Left ventricle myocardium inferior (tissue), 1 donor: Measurements from ENCODE around the gene COPG2. TPM values are rescaled to one million over a fixed set of nuclear protein-coding genes. Genes with fewer than 3 reads are reported as not detected.
A peak's percentile ranks its signal among the peaks of the same experiment; 100 is the strongest.

Experiments
- DNase-seq: peaks from one replicate; pipeline ENCODE4 v3.0.0-alpha.2; 2020
- H3K27ac ChIP-seq: fragments of 200-600 bp; replicated peaks from 2 replicates; pipeline ENCODE4 v1.8.0; 2021
- H3K27me3 ChIP-seq: fragments of 200-600 bp; 2 replicates; pipeline ENCODE4 v1.8.0; 2021; ENCODE audit warnings: low read depth
- H3K36me3 ChIP-seq: fragments of 200-600 bp; 2 replicates; pipeline ENCODE4 v1.8.0; 2021
- H3K4me1 ChIP-seq: fragments of 200-600 bp; 2 replicates; pipeline ENCODE4 v1.8.0; 2021
- H3K4me3 ChIP-seq: fragments of 200-600 bp; 2 replicates; pipeline ENCODE4 v1.8.0; 2021; ENCODE audit warnings: mild to moderate bottlenecking, moderate library complexity
- H3K9me3 ChIP-seq: fragments of 200-600 bp; replicated peaks from 2 replicates; pipeline ENCODE4 v1.8.0; 2021
- CTCF ChIP-seq: fragments of 200-600 bp; IDR thresholded peaks from 2 replicates; pipeline ENCODE4 v1.8.0; 2021; ENCODE audit warnings: antibody characterized with exemption, mild to moderate bottlenecking, borderline replicate concordance
- intact Hi-C: fragments of 100-400 bp; cut with micrococcal nuclease; formaldehyde crosslinking; loops from one replicate; pipeline ENCODE4 v1.11.0; 2022
- total RNA-seq: library from RNA; stranded (reverse); fragmentation: NEBNext Ultra II Directional; extraction: Animal tissue kit (Norgen Biotek cat#: 25700); gene quantifications from one replicate; pipeline ENCODE4 v1.2.1, GENCODE V29; 2021
- donor health status: DM: no; HTN: yes; CAD: no; lungs with severe emphysema.

Gene COPG2
- total RNA-seq, 1 donor from 2014 or later, result 16.9 TPM

DNA sequence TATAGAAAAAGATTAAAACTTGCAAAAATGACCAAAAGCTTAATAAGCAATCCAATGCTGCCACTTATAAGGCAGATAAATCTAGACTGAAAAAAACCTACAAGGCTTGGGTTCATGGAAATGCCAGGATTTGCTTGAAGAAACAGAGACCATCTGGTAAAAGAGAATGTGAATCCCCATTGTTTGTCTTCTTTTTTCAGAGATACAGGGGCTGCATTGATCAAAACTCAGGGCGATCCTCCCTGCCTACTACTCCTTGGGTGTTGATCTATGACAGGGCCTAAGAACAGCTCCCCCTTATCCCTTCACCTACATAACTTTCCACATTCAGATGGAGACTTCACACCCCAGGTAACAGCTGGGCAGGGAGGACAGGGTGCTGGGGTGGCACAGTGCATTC, 21.1 kb upstream of the COPG2 start:
- no peaks in the 10 kb centered on the region for H3K4me1 ChIP-seq
- no peak for DNase-seq
- no peak for TF ChIP-seq CTCF
- no peaks in the 10 kb centered on the region for H3K36me3 ChIP-seq
- H3K4me3 ChIP-seq, result no peak overlapping the region
- intact Hi-C loops, result no loop called here
- peaks cover 12% of the 10 kb centered on the region for H3K9me3 ChIP-seq
- H3K27me3 ChIP-seq, result no peaks in the 10 kb centered on the region
- no peak overlapping the region for H3K27ac ChIP-seq

- no peaks in the 10 kb centered on the region for H3K36me3 ChIP-seq
- H3K4me3 ChIP-seq, result no peak overlapping the region
- H3K4me1 ChIP-seq, result no peaks in the 10 kb centered on the region
- TF ChIP-seq CTCF, result no peak
- no peaks in the 10 kb centered on the region for H3K9me3 ChIP-seq
- intact Hi-C loops, result no loop called here
- H3K27ac ChIP-seq, result no peak overlapping the region
- DNase-seq, result no peak
- peaks cover 7% of the 10 kb centered on the region for H3K27me3 ChIP-seq
Observed at GRCh38 chr7:130683026-130683425, 14.5 kb upstream of the COPG2 start.

- Histone ChIP-seq H3K36me3 (no peaks in the 10 kb centered on the region), H3K27ac (no peak overlapping the region), H3K4me3 (no peak overlapping the region), H3K9me3 (no peaks in the 10 kb centered on the region), H3K4me1 (peaks cover 7% of the 10 kb centered on the region), H3K27me3 (no peaks in the 10 kb centered on the region)
- DNase-seq, result no peak
- no peak for TF ChIP-seq CTCF
- intact Hi-C loops, result no loop called here
Observed at GRCh38 chr7:130674456-130674855, 5.9 kb upstream of the COPG2 start.

- TF ChIP-seq CTCF, result no peak
- H3K27me3 ChIP-seq, result no peaks in the 10 kb centered on the region
- intact Hi-C loops, result no loop called here
- peak overlapping the region; percentile 51 for H3K27ac ChIP-seq
- H3K36me3 ChIP-seq, result no peaks in the 10 kb centered on the region
- no peak overlapping the region for H3K4me3 ChIP-seq
- H3K9me3 ChIP-seq, result no peaks in the 10 kb centered on the region
- DNase-seq, result no peak
- peaks cover 15% of the 10 kb centered on the region for H3K4me1 ChIP-seq
Observed at GRCh38 chr7:130673066-130673465, 4.5 kb upstream of the COPG2 start.

- H3K4me3 ChIP-seq, result no peak overlapping the region
- H3K27me3 ChIP-seq, result no peaks in the 10 kb centered on the region
- intact Hi-C loops, result no loop called here
- no peak for DNase-seq
- TF ChIP-seq CTCF, result no peak
- peaks cover 24% of the 10 kb centered on the region for H3K4me1 ChIP-seq
- peak overlapping the region; percentile 51 for H3K27ac ChIP-seq
- H3K36me3 ChIP-seq, result no peaks in the 10 kb centered on the region
- no peaks in the 10 kb centered on the region for H3K9me3 ChIP-seq
Observed at GRCh38 chr7:130672146-130672545, 3.6 kb upstream of the COPG2 start.
